Measurements from ENCODE around the gene ANKRD12.

DNA sequence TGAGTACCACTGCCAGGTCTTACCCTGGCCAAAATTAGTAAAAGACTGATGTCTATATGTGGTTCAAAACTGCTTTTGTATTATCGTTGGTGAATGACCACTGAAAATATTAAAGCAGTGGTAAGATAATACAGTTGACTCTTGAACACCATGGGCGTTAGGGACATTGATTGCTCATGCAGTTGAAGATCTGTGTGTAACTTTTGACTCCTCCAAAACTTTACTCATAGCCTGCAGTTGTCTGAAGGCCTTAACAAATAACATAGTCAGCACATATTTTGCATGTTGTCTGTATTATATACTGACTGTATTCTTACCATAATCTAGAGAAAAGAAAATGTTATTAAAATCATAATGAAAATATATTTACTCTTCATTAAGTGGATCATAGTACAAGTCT lies 5.8 kb upstream of the ANKRD12 start:
- TF ChIP-seq, protein P1, sequence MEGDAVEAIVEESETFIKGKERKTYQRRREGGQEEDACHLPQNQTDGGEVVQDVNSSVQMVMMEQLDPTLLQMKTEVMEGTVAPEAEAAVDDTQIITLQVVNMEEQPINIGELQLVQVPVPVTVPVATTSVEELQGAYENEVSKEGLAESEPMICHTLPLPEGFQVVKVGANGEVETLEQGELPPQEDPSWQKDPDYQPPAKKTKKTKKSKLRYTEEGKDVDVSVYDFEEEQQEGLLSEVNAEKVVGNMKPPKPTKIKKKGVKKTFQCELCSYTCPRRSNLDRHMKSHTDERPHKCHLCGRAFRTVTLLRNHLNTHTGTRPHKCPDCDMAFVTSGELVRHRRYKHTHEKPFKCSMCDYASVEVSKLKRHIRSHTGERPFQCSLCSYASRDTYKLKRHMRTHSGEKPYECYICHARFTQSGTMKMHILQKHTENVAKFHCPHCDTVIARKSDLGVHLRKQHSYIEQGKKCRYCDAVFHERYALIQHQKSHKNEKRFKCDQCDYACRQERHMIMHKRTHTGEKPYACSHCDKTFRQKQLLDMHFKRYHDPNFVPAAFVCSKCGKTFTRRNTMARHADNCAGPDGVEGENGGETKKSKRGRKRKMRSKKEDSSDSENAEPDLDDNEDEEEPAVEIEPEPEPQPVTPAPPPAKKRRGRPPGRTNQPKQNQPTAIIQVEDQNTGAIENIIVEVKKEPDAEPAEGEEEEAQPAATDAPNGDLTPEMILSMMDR (IDR thresholded peaks at IDR 0.05), result no peak
- no peak for TF ChIP-seq POLR2AphosphoS5 (IDR thresholded peaks at IDR 0.05)
- TF ChIP-seq POLR2A (IDR thresholded peaks at IDR 0.05), result no peak
- TF ChIP-seq EP300 (IDR thresholded peaks at IDR 0.05), result no peak
